Measurements from ENCODE around the gene IFFO2.

The IFFO2 gene

GRCh38 chr1:18937539-18937938 lies 18.9 kb downstream of the IFFO2 start:
- TF ChIP-seq, protein P1, sequence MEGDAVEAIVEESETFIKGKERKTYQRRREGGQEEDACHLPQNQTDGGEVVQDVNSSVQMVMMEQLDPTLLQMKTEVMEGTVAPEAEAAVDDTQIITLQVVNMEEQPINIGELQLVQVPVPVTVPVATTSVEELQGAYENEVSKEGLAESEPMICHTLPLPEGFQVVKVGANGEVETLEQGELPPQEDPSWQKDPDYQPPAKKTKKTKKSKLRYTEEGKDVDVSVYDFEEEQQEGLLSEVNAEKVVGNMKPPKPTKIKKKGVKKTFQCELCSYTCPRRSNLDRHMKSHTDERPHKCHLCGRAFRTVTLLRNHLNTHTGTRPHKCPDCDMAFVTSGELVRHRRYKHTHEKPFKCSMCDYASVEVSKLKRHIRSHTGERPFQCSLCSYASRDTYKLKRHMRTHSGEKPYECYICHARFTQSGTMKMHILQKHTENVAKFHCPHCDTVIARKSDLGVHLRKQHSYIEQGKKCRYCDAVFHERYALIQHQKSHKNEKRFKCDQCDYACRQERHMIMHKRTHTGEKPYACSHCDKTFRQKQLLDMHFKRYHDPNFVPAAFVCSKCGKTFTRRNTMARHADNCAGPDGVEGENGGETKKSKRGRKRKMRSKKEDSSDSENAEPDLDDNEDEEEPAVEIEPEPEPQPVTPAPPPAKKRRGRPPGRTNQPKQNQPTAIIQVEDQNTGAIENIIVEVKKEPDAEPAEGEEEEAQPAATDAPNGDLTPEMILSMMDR (conservative IDR thresholded peaks at IDR 0.05; ENCODE audit: low read depth, low read length) = peak; percentile 3
- no peak for DNase-seq (ENCODE audit: low read depth)
- H3K4me3 ChIP-seq (ENCODE audit: low read length) = no peak overlapping the region

GRCh38 chr1:18936814-18937481 lies 19.5 kb downstream of the IFFO2 start:
- DNase-seq (ENCODE audit: low read depth) = no peak
- TF ChIP-seq, protein P1 (conservative IDR thresholded peaks at IDR 0.05; ENCODE audit: low read depth, low read length) = no peak
- no peak overlapping the region for H3K4me3 ChIP-seq (ENCODE audit: low read length)

GRCh38 chr1:18936471-18936813 lies 20.0 kb downstream of the IFFO2 start:
- TF ChIP-seq, protein P1 (conservative IDR thresholded peaks at IDR 0.05; ENCODE audit: low read depth, low read length) = no peak
- no peak for DNase-seq (ENCODE audit: low read depth)
- H3K4me3 ChIP-seq (ENCODE audit: low read length) = no peak overlapping the region

DNA sequence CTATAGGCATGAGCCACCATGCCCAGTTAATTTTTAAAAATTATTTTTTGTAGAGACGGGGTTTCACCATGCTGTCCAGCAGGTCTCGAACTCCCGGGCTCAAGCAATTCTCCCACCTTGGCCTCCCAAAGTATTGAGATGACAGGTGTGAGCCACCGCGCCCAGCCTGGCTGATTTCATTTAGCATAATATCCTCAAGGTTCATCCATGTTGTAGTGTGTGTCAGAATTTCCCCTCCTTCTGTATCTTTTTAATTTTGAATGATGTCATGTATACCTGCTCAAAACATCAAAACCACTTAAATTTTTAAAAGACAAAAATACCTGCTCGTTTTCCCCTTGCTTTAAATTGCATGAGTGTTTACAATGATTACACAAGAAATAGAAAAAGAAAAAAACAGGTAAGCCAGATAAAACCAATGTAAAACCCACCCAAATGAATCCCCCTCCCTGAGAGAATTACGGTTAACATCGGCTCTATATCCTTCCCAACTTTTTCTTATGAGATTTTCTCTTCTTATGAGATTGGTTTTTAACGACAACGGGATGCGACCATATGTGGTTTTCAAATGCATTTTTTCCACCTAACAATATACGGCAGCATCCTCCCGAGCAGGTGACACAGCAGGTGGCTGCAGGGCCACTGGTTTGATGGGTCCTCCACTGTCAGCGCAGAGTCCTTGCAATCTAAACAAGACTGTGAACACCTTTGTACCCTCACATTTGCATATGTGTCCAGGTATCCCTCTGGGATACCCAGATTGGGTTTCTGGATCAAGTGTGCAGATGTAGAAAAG lies 22.1 kb downstream of the IFFO2 start:
- TF ChIP-seq, protein P1 (conservative IDR thresholded peaks at IDR 0.05; ENCODE audit: low read depth, low read length) = no peak
- no peak for DNase-seq (ENCODE audit: low read depth)
- H3K4me3 ChIP-seq (ENCODE audit: low read length) = no peak overlapping the region

- H3K4me3 ChIP-seq (ENCODE audit: low read length) = no peak overlapping the region
- TF ChIP-seq, protein P1 (conservative IDR thresholded peaks at IDR 0.05; ENCODE audit: low read depth, low read length) = no peak
- DNase-seq (ENCODE audit: low read depth) = no peak
Measured at GRCh38 chr1:18932879-18933278, 23.6 kb downstream of the IFFO2 start.

- DNase-seq (ENCODE audit: low read depth) = no peak
- TF ChIP-seq, protein P1 (conservative IDR thresholded peaks at IDR 0.05; ENCODE audit: low read depth, low read length) = no peak
- no peak overlapping the region for H3K4me3 ChIP-seq (ENCODE audit: low read length)
Measured at GRCh38 chr1:18932387-18932786, 24.1 kb downstream of the IFFO2 start.

- no peak overlapping the region for H3K4me3 ChIP-seq (ENCODE audit: low read length)
- TF ChIP-seq, protein P1 (conservative IDR thresholded peaks at IDR 0.05; ENCODE audit: low read depth, low read length) = no peak
- DNase-seq (ENCODE audit: low read depth) = no peak
Measured at GRCh38 chr1:18931730-18932129, 24.7 kb downstream of the IFFO2 start.
